Measurements from ENCODE around the gene VRTN.

Gene VRTN

DNA sequence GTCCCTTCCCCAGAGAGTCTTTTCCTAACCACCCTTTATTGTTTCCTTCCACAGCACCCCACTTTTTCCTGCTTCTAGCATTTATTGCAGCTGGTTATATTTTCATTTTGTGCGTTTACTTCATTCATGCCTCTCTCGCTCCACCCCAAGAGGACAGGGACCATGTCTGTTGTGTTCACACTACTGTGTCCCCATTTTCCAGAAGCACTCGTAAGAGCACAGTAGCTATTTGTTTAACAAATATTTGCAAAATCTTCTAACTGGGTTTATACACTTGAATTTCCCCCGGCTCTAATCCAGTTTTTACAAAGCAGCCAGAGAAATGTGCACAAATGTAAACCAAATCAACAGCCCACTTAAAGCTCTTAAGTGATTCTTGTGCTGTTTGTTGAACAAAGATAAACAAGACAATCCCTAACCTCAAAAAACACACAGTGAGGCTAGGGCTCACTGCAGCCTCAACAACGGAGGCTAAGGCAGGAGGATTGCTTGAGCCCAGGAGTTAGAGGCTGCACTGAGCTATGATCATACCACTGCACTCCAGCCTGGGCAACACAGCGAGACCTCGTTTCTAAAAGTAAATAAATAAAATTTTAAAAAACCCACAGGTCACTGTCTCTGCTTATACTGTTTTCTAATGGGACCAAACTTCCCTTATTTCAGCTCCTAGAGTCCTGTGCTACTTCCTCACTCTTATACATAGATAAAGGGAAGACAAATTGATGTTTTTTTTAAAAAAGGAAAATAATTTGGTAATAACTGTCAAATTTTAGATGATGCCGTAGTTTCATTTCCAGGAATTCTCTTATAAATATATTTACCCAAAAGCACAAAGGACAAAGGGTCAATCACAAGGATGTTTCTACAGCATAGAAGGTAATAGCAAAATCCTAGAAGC, 38.9 kb upstream of the VRTN start:
- TF ChIP-seq CTCF (IDR thresholded peaks at IDR 0.05; ENCODE audit: insufficient read depth, low read depth, low read length, missing control alignments), result no peak
- no peak for DNase-seq (ENCODE audit: low read depth)
- no peak overlapping the region for H3K4me3 ChIP-seq (ENCODE audit: low read depth, low read length)

- no peak for TF ChIP-seq CTCF (IDR thresholded peaks at IDR 0.05; ENCODE audit: insufficient read depth, low read depth, low read length, missing control alignments)
- no peak overlapping the region for H3K4me3 ChIP-seq (ENCODE audit: low read depth, low read length)
- DNase-seq (ENCODE audit: low read depth), result no peak
These were observed 36.1 kb upstream of the VRTN start for GRCh38 chr14:74312161-74312560.

DNA sequence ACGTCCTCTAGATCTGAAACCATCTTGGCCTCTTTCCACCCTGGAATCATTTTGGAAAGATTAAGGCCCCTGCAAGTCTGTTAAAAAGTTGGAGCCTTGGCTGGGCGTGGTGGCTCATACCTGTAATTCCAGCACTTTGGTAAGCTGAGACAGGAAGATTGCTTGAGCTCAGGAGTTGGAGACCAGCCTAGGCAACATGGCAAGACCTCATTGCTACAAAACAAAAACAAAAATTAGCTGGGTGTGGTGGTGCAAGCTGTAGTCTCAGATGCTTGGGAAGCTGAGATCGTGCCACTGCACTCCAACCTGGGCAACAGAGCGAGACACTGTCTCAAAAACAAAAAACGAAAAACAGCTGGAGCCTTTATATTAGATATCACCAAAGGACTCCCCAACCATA, 34.7 kb upstream of the VRTN start:
- no peak for DNase-seq (ENCODE audit: low read depth)

GRCh38 chr14:74314576-74314975, 33.7 kb upstream of the VRTN start:
- H3K4me3 ChIP-seq (ENCODE audit: low read depth, low read length), result no peak overlapping the region
- DNase-seq (ENCODE audit: low read depth), result no peak
- TF ChIP-seq CTCF (IDR thresholded peaks at IDR 0.05; ENCODE audit: insufficient read depth, low read depth, low read length, missing control alignments), result no peak

More for the DNA sequence above, 34.7 kb upstream of the VRTN start:
- no peak overlapping the region for H3K4me3 ChIP-seq (ENCODE audit: low read depth, low read length)
- no peak for TF ChIP-seq CTCF (IDR thresholded peaks at IDR 0.05; ENCODE audit: insufficient read depth, low read depth, low read length, missing control alignments)

DNA sequence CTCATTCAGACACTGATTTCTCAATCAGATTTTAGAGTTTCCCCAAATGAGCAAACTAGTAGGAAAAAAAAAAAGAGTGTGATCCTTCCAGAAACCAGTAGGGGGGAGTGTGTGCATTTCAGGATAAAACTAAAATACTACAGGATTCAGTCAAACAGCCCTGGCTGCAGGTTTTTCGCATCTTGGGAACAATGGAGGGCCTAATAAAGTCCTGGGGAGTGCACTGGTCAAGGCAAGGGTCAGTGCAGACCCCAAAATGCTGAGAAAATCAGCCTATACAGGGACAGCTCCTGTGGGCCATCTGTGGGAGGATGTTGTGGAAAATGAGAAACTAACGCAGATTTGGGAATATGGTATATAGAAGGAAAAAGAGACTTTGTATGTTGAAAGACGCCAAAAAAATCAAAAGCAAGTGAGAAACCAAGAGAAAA, 23.3 kb upstream of the VRTN start:
- no peak overlapping the region for H3K4me3 ChIP-seq (ENCODE audit: low read depth, low read length)
- TF ChIP-seq CTCF (IDR thresholded peaks at IDR 0.05; ENCODE audit: insufficient read depth, low read depth, low read length, missing control alignments), result peak; percentile 62
- peak; percentile 23 for DNase-seq (ENCODE audit: low read depth)

DNA sequence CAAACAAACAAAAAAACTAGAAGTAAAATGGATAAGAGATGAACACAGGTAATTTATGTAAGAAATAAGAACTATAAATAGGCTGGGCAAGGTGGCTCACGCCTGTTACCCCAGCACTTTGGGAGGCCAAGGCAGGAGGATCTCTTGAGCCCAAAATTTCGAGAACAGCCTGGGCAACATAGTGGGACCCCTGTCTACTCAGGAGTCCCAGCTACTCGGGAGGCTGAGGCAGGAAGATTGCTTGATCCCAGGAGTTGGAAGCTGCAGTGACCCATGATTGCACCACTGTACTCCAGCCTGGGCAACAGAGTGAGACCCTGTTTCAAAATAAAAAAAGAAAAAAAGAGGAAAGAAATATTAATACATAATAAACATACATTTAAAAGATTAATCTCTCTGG, 22.8 kb upstream of the VRTN start:
- TF ChIP-seq CTCF (IDR thresholded peaks at IDR 0.05; ENCODE audit: insufficient read depth, low read depth, low read length, missing control alignments), result no peak
- no peak overlapping the region for H3K4me3 ChIP-seq (ENCODE audit: low read depth, low read length)
- no peak for DNase-seq (ENCODE audit: low read depth)

Data from GM12865 (cell line).